HK-2 (cell line): ENCODE results near the gene COA7.

Experiments used
- DNase-seq: peaks from one replicate; pipeline ENCODE4 v3.0.0-alpha.2; 2018; ENCODE audit not compliant: unreplicated experiment

COA7 gene

GRCh38 chr1:52669696-52670095, 28.5 kb downstream of the COA7 start:
- no peak for DNase-seq

- DNase-seq = no peak
Measured at GRCh38 chr1:52668711-52669110, 29.4 kb downstream of the COA7 start.

GRCh38 chr1:52667984-52668383, 30.2 kb downstream of the COA7 start:
- DNase-seq = no peak

- DNase-seq = no peak
Measured at GRCh38 chr1:52667290-52667689, 30.9 kb downstream of the COA7 start.

- DNase-seq = no peak
Measured at GRCh38 chr1:52665006-52665941, 32.9 kb downstream of the COA7 start.

- no peak for DNase-seq
Measured at GRCh38 chr1:52663716-52664115, 34.4 kb downstream of the COA7 start.

GRCh38 chr1:52662645-52663313, 35.4 kb downstream of the COA7 start:
- DNase-seq = no peak

- no peak for DNase-seq
Measured at GRCh38 chr1:52660807-52661206, 37.3 kb downstream of the COA7 start.

- DNase-seq = no peak
Measured at GRCh38 chr1:52659851-52660596, 38.1 kb downstream of the COA7 start.

- DNase-seq = no peak
Measured at GRCh38 chr1:52659356-52659755, 38.8 kb downstream of the COA7 start.

GRCh38 chr1:52658795-52659194, 39.4 kb downstream of the COA7 start:
- no peak for DNase-seq

GRCh38 chr1:52657702-52658101, 40.4 kb downstream of the COA7 start:
- DNase-seq = no peak

GRCh38 chr1:52654063-52654462, 44.1 kb downstream of the COA7 start:
- no peak for DNase-seq

- no peak for DNase-seq
Measured at GRCh38 chr1:52653207-52653849, 44.8 kb downstream of the COA7 start.

- no peak for DNase-seq
Measured at GRCh38 chr1:52651904-52652303, 46.2 kb downstream of the COA7 start.

- no peak for DNase-seq
Measured at GRCh38 chr1:52645261-52645660, 52.9 kb downstream of the COA7 start.

- DNase-seq = no peak
Measured at GRCh38 chr1:52641307-52641706, 56.8 kb downstream of the COA7 start.

- no peak for DNase-seq
Measured at GRCh38 chr1:52640697-52641096, 57.5 kb downstream of the COA7 start.

GRCh38 chr1:52637946-52638345, 60.2 kb downstream of the COA7 start:
- DNase-seq = no peak

GRCh38 chr1:52636721-52637695, 61.1 kb downstream of the COA7 start:
- no peak for DNase-seq
